Measurements from ENCODE around the gene KCNK13. TPM values are rescaled to one million over a fixed set of nuclear protein-coding genes. Genes with fewer than 3 reads are reported as not detected.

The KCNK13 gene
- total and polyA plus RNA-seq, 8 donors: 0.08 to 0.97 (median 0.13) TPM; not detected in 2

DNA sequence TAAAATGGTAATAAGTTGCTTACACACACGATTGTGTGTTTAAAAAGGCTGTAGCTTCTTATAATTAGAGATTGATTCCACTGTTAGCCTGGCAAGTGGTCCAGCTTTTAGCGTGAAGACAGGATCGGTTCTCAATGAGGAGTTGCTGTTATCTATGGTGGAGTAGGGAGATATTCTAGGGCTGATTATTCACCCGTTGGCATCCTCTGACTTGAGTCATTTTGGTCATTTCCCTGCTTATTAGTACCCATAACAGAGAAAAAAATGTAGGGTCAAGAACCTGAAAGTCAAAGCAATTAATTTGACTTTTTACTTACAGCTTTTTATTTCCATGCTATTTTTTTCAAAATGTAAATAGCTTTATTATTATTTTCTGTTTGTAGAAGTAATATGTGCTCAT is 76.0 kb downstream of the KCNK13 start:
- intact Hi-C loops (cut with DNase I): no loop called here
- Histone ChIP-seq H3K4me1 (no peaks in the 10 kb centered on the region), H3K27ac (no peak overlapping the region), H3K4me3 (no peak overlapping the region), H3K27me3 (no peaks in the 10 kb centered on the region), H3K9me3 (no peaks in the 10 kb centered on the region), H3K36me3 (no peaks in the 10 kb centered on the region)
- FAIRE-seq: no peak
- ATAC-seq: no peak
- 46 to 57% methylated on average over 4 of the region's 4 CpGs for WGBS, 2 donors
- no peak for DNase-seq
- no peak for TF ChIP-seq CTCF (IDR thresholded peaks at IDR 0.05)

GRCh38 chr14:90139199-90139598 is 77.4 kb downstream of the KCNK13 start:
- TF ChIP-seq CTCF (IDR thresholded peaks at IDR 0.05): no peak
- 68 to 73% methylated on average over 6 of the region's 6 CpGs for WGBS, 2 donors

GRCh38 chr14:90140298-90140955 is 78.6 kb downstream of the KCNK13 start:
- no peaks in the 10 kb centered on the region for H3K36me3 ChIP-seq
- no peaks in the 10 kb centered on the region for H3K27me3 ChIP-seq
- no peak overlapping the region for H3K27ac ChIP-seq
- H3K4me3 ChIP-seq: no peak overlapping the region
- no peak for TF ChIP-seq CTCF (IDR thresholded peaks at IDR 0.05)
- FAIRE-seq (no peak), ATAC-seq (no peak), DNase-seq (no peak)
- intact Hi-C loops (cut with DNase I): no loop called here
- H3K4me1 ChIP-seq: no peaks in the 10 kb centered on the region
- WGBS, 2 donors: 54 to 58% methylated on average over 12 of the region's 12 CpGs
- no peaks in the 10 kb centered on the region for H3K9me3 ChIP-seq

More at GRCh38 chr14:90139199-90139598, 77.4 kb downstream of the KCNK13 start:
- Histone ChIP-seq H3K36me3 (no peaks in the 10 kb centered on the region), H3K4me3 (no peak overlapping the region), H3K27ac (no peak overlapping the region), H3K9me3 (no peaks in the 10 kb centered on the region), H3K27me3 (no peaks in the 10 kb centered on the region), H3K4me1 (no peaks in the 10 kb centered on the region)
- ATAC-seq (no peak), DNase-seq (no peak), FAIRE-seq (no peak)
- intact Hi-C loops (cut with DNase I): no loop called here

GRCh38 chr14:90140956-90141316 is 79.1 kb downstream of the KCNK13 start:
- intact Hi-C loops (cut with DNase I): no loop called here
- ATAC-seq: no peak
- Histone ChIP-seq H3K27ac (no peak overlapping the region), H3K4me3 (no peak overlapping the region), H3K27me3 (no peaks in the 10 kb centered on the region), H3K36me3 (no peaks in the 10 kb centered on the region), H3K4me1 (no peaks in the 10 kb centered on the region), H3K9me3 (no peaks in the 10 kb centered on the region)
- no peak for FAIRE-seq
- 64 to 72% methylated on average over 5 of the region's 5 CpGs for WGBS, 2 donors
- no peak for TF ChIP-seq CTCF (IDR thresholded peaks at IDR 0.05)
- no peak for DNase-seq

- intact Hi-C loops (cut with DNase I): no loop called here
- no peaks in the 10 kb centered on the region for H3K27me3 ChIP-seq
- no peak for FAIRE-seq
- H3K4me3 ChIP-seq: no peak overlapping the region
- no peak overlapping the region for H3K27ac ChIP-seq
- 71 to 80% methylated on average over 2 of the region's 2 CpGs for WGBS, 2 donors
- DNase-seq: no peak
- no peak for TF ChIP-seq CTCF (IDR thresholded peaks at IDR 0.05)
- no peaks in the 10 kb centered on the region for H3K4me1 ChIP-seq
- H3K9me3 ChIP-seq: no peaks in the 10 kb centered on the region
- H3K36me3 ChIP-seq: no peaks in the 10 kb centered on the region
- ATAC-seq: no peak
These were observed 91.6 kb downstream of the KCNK13 start for GRCh38 chr14:90153429-90153828.

Data from pancreas (tissue), 10 donors.